ENCODE measurements around the gene ABL1. TPM values are rescaled to one million over a fixed set of nuclear protein-coding genes. Genes with fewer than 3 reads are reported as not detected.

Gene ABL1
- total and polyA plus RNA-seq, 7 donors, result 24.5 to 127 (median 69.6) TPM

DNA sequence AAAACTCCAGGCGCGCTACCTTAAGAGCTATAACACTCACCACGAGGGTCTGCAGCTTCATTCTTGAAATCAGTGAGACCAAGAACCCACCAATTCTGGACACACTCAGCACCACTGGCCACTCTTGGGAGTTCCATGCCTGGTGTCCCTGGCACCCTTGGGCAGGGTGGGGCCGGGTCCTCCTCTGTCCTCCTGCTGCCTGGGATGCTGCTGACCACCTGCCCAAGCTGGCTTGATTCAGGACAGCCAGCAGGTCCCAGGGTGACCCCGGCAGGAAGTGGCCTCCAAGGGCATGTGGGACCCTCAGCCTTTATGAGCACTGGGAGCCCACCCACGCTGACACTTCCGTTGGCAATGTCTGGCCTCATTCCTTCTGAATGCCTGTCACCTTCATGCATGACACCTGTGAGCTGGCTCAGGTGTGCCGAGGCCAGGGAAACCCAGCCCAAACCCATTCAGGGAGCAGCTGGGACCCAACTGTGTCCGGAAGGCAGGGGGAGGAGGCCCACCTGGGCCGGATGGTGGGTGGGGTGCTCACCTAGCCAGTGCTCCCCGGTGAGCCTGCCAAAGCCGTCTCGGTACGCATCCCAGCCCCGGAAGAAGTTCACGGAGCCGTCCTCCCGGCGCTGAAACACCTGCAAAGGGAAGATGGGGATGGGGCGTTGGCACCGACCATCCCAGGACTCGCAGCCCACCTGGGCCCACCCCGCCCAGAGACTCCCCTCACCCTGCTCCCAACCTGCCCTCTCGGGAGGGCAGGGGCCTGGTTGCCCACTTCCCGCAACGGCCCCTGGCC is 76.4 kb downstream of the ABL1 start:
- Histone ChIP-seq H3K4me3 (no peak overlapping the region), H3K9me3 (no peaks in the 10 kb centered on the region), H3K36me3 (no peaks in the 10 kb centered on the region), H3K27me3 (no peaks in the 10 kb centered on the region), H3K4me1 (peaks cover 0 to 9% (median 4%) of the 10 kb centered on the region in 4 donors), H3K27ac (no peak overlapping the region)
- 92 to 93% methylated on average over 26 of the region's 26 CpGs for WGBS, 2 donors
- no peak for DNase-seq
- TF ChIP-seq EP300 (IDR thresholded peaks at IDR 0.05) (no peak), POLR2A (IDR thresholded peaks at IDR 0.05) (no peak), POLR2AphosphoS5 (IDR thresholded peaks at IDR 0.05) (no peak)
- TF ChIP-seq, protein P1, sequence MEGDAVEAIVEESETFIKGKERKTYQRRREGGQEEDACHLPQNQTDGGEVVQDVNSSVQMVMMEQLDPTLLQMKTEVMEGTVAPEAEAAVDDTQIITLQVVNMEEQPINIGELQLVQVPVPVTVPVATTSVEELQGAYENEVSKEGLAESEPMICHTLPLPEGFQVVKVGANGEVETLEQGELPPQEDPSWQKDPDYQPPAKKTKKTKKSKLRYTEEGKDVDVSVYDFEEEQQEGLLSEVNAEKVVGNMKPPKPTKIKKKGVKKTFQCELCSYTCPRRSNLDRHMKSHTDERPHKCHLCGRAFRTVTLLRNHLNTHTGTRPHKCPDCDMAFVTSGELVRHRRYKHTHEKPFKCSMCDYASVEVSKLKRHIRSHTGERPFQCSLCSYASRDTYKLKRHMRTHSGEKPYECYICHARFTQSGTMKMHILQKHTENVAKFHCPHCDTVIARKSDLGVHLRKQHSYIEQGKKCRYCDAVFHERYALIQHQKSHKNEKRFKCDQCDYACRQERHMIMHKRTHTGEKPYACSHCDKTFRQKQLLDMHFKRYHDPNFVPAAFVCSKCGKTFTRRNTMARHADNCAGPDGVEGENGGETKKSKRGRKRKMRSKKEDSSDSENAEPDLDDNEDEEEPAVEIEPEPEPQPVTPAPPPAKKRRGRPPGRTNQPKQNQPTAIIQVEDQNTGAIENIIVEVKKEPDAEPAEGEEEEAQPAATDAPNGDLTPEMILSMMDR (IDR thresholded peaks at IDR 0.05), result no peak
- intact Hi-C loops (cut with DNase I), result no loop called here

DNA sequence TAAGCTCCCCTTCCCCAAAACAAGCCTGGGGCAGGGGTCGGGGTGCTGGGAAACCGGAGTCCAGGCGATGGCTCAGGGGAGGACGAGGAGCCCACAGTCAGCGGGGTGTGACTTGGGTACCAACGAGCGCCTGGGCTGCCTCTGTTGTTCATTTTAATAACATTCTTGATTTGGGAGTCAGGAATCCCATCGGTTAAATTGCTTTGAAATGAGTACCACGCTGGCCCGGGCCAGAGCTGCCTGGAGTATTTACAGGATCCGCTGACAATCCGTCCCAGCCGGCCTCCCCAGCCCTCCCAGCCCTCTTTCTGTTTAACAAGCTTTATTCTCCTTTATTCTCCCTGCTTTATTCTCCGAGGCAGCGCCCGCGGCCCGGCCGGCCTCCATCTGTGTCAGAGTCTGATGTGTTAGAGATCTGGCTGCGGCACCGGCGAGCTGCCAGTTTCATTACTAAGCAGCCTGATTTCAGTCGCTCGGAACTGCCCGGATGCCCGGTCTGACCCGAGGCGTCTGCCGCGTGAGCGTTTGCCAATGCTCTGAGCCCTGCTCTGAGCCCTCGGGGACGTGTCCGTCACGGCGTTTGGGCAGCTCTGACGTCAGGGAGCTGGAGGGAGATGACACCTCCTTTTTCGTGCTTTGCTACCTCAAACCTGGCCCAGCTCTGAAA is 78.0 kb downstream of the ABL1 start:
- Histone ChIP-seq H3K27me3 (no peaks in the 10 kb centered on the region), H3K9me3 (no peaks in the 10 kb centered on the region), H3K4me3 (peak overlapping the region in 3 of 4 donors; percentile 25 to 33 (median 31)), H3K27ac (peak overlapping the region in 3 of 4 donors; percentile 31 to 66 (median 57)), H3K4me1 (peaks cover 0 to 9% (median 4%) of the 10 kb centered on the region in 4 donors), H3K36me3 (no peaks in the 10 kb centered on the region)
- WGBS, 2 donors, result 74 to 86% methylated on average over 38 of the region's 38 CpGs
- no peak for TF ChIP-seq EP300 (IDR thresholded peaks at IDR 0.05)
- no peak for TF ChIP-seq POLR2AphosphoS5 (IDR thresholded peaks at IDR 0.05)
- TF ChIP-seq, protein P1 (IDR thresholded peaks at IDR 0.05), result no peak
- no peak for TF ChIP-seq POLR2A (IDR thresholded peaks at IDR 0.05)
- DNase-seq, result peak; percentile 82
- intact Hi-C loops (cut with DNase I), result no loop called here

DNA sequence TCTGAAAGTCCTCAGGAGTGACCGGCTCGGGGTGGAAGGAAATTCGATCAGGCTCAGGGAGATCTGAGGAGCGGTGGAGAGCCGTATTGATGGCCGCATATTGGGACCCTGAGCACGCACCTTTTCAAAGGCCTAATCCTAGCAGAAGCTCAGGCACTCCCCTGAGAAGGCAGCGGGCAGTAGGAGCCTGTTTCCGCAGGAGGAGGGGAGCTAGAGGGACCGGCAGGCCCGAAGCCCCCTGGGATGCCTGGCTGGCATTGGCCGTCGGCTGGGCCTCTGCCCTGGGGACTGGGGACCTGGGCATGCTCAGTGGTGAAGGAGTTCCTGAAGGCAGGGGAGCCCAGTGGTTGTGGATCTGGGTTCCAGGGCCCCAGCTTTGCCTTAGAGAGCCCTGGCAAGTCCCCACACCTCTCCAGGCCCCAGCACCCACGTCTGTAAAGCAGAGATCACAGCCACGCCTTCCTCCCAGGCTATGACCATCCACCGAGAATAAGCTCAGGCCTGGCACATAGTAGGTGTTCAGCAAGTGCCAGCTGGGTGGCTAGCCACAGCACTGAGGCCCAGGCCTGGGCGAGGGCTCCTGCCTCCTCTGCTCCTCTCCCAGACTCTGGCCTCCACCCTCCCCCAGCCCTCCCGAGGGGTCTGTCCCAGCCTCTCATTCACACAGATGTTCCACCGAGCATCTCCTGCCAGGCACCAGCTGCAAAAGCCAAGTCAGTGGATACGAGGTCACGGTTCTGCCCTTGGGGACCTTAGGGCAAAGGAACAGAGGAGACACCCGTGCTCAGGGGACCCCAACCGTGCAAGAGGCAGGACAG is 78.8 kb downstream of the ABL1 start:
- H3K36me3 ChIP-seq, result no peaks in the 10 kb centered on the region
- peaks cover 0 to 9% (median 6%) of the 10 kb centered on the region in 4 donors for H3K4me1 ChIP-seq
- H3K27me3 ChIP-seq, result no peaks in the 10 kb centered on the region
- DNase-seq, result no peak
- WGBS, 2 donors, result 74 to 83% methylated on average over 23 of the region's 23 CpGs
- H3K27ac ChIP-seq, result peak overlapping the region in 3 of 4 donors; percentile 31 to 66 (median 57)
- intact Hi-C loops (cut with DNase I), result no loop called here
- TF ChIP-seq POLR2A (IDR thresholded peaks at IDR 0.05) (no peak), POLR2AphosphoS5 (IDR thresholded peaks at IDR 0.05) (no peak), EP300 (IDR thresholded peaks at IDR 0.05) (no peak)
- TF ChIP-seq, protein P1 (IDR thresholded peaks at IDR 0.05), result no peak
- H3K9me3 ChIP-seq, result no peaks in the 10 kb centered on the region
- H3K4me3 ChIP-seq, result peak overlapping the region in 2 of 4 donors; percentile 31 to 33

DNA sequence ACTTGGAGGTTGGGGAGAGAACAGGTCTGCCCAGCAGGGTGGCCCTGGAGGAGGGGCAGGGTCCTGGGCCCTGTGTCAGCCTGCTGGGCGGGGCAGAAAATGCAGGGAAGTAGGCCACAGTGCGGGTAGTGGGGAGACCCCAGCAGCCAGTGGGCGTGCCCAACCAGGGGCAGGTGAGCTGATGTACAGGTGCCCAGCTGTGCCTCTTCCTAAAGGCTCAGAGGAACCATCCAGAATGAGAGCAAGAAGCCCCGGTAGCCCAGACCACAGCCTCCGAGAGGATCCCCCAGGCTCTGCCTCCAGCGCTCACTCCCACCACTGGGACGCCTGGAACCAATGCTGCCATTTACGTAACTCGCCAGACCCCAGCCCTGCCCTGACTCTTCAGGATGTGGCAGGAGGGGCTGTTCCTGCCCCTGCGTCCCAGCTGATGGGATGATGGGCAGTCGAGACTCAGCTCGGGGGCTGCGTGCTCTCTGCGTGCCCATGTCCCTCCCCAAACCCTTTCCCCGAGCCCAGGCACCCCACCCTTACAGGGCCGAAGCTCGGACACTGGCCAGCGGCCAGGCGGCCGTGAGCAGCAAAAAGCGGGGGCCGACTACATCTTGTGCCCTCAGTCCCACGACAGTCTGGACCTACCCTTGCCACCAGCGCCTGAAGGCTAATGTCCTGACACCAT is 79.5 kb downstream of the ABL1 start:
- Histone ChIP-seq H3K9me3 (no peaks in the 10 kb centered on the region), H3K4me3 (no peak overlapping the region), H3K36me3 (no peaks in the 10 kb centered on the region), H3K27ac (no peak overlapping the region), H3K4me1 (peaks cover 0 to 13% (median 7%) of the 10 kb centered on the region in 4 donors), H3K27me3 (no peaks in the 10 kb centered on the region)
- no peak for DNase-seq
- TF ChIP-seq, protein P1 (IDR thresholded peaks at IDR 0.05), result no peak
- TF ChIP-seq POLR2A (IDR thresholded peaks at IDR 0.05) (no peak), POLR2AphosphoS5 (IDR thresholded peaks at IDR 0.05) (no peak), EP300 (IDR thresholded peaks at IDR 0.05) (no peak)
- 81 to 90% methylated on average over 24 of the region's 24 CpGs for WGBS, 2 donors
- intact Hi-C loops (cut with DNase I), result no loop called here

Measured in sigmoid colon (tissue), 7 donors.